ENCODE measurements around the gene SMIM31. TPM values are rescaled to one million over a fixed set of nuclear protein-coding genes. Genes with fewer than 3 reads are reported as not detected.
A peak's percentile ranks its signal among the peaks of the same experiment; 100 is the strongest.

Gene SMIM31
- 1 to 10 TPM; 2.3 to 3.8 TPM for total RNA-seq
- polyA plus RNA-seq = 1 to 10 TPM; 1.0 to 2.3 TPM
- long read RNA-seq, donor 1 = 0 reads
- long read RNA-seq, donor 2 = 0 reads
- long read RNA-seq, donor 3 = 0 reads
- long read RNA-seq, donor 4 = 0 reads
- long read RNA-seq, donor 5 = 0 reads

DNA sequence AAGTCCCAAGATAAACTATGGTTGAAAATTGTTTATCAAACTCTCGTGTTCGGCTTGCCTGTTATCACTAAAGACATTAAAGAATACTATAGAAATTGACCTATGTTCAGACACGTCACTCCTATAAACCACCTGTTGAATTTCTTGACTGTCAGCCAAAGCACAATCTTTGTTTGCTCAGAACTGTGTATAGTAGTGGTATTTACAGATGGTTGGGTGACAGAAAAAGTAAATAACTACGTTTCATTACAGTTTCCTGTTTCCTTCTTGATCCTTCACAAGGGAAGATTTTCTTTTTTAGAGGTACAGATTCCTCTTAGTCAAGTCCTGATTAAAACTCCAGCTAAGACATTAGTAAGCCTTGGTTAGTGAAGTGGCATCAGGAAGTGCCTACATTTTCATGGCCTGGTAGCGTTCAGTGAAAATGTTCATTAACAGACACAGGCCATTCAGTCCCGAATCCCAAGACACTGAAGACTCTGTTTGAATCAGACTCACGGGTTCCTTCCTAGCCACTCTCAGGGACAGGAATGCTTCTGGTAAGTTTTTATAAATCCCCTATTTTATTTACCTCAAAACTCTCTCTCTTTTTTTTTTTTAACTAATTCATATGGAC lies at the start of gene SMIM31:
Gene SMIM31, plus strand, starts transcription at position 259 of the 616 bp plus-strand sequence. CDS start 16,313 bp downstream, outside the sequence.
- H3K27ac ChIP-seq (ENCODE audit: low read depth in 1 of 2, low read length in 1 of 2) = no peak within 1 kb of the TSS
- H3K36me3 ChIP-seq (ENCODE audit: control insufficient read depth in 4 of 4, insufficient read depth in 4 of 4, low read length in 4 of 4) = no peaks in the 10 kb centered on the region
- peak in 2 of 3 donors; percentile 36 to 53 for DNase-seq
- H3K9ac ChIP-seq (ENCODE audit: insufficient read depth in 1 of 2, low read length in 2 of 2) = no peak within 1 kb of the TSS
- no peaks in the 10 kb centered on the region for H3K27me3 ChIP-seq (ENCODE audit: control insufficient read depth in 3 of 3, insufficient read depth in 3 of 3, low read length in 2 of 3)
- H3K4me1 ChIP-seq (ENCODE audit: control insufficient read depth in 5 of 5, insufficient read depth in 5 of 5, low read length in 5 of 5) = no peaks in the 10 kb centered on the region
- peak; percentile 47 for ATAC-seq (ENCODE audit: insufficient read depth, low FRiP score)
- H3K4me3 ChIP-seq = no peak within 1 kb of the TSS
- no peaks in the 10 kb centered on the region for H3K9me3 ChIP-seq (ENCODE audit: control insufficient read depth in 4 of 4, insufficient read depth in 3 of 4, low read length in 3 of 4)
- 55 to 74% methylated on average over 7 of the region's 7 CpGs for WGBS, 2 donors
- TF ChIP-seq, protein P1, sequence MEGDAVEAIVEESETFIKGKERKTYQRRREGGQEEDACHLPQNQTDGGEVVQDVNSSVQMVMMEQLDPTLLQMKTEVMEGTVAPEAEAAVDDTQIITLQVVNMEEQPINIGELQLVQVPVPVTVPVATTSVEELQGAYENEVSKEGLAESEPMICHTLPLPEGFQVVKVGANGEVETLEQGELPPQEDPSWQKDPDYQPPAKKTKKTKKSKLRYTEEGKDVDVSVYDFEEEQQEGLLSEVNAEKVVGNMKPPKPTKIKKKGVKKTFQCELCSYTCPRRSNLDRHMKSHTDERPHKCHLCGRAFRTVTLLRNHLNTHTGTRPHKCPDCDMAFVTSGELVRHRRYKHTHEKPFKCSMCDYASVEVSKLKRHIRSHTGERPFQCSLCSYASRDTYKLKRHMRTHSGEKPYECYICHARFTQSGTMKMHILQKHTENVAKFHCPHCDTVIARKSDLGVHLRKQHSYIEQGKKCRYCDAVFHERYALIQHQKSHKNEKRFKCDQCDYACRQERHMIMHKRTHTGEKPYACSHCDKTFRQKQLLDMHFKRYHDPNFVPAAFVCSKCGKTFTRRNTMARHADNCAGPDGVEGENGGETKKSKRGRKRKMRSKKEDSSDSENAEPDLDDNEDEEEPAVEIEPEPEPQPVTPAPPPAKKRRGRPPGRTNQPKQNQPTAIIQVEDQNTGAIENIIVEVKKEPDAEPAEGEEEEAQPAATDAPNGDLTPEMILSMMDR (IDR thresholded peaks at IDR 0.05; ENCODE audit: control extremely low read depth, extremely low read depth) = no peak

DNA sequence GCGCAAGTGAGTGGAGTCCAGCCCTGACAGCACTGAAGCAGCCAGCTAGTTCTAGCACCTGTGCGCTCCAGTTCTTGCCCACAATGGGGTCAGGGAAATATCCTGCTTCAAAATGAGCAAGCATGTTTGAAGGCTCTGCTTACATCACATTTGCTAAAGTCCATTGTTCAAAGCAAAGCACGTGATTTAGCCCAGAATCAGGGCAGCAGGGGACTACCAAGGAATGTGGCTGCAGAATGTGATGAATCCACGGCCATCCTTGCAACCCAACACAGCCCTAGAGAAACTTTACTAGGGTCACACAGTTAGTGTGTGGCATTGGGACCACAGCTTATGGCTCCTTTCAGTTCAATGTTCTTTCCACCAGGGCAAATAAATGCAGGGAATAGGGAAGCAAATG lies 47.3 kb upstream of the SMIM31 start:
- TF ChIP-seq, protein P1 (IDR thresholded peaks at IDR 0.05; ENCODE audit: control extremely low read depth, extremely low read depth) = no peak
- WGBS, 2 donors = 76 to 82% methylated on average over 4 of the region's 4 CpGs
- no peak overlapping the region for H3K27ac ChIP-seq (ENCODE audit: low read depth in 1 of 2, low read length in 1 of 2)
- no peaks in the 10 kb centered on the region for H3K9me3 ChIP-seq (ENCODE audit: control insufficient read depth in 4 of 4, insufficient read depth in 3 of 4, low read length in 3 of 4)
- no peaks in the 10 kb centered on the region for H3K36me3 ChIP-seq (ENCODE audit: control insufficient read depth in 4 of 4, insufficient read depth in 4 of 4, low read length in 4 of 4)
- no peaks in the 10 kb centered on the region for H3K27me3 ChIP-seq (ENCODE audit: control insufficient read depth in 3 of 3, insufficient read depth in 3 of 3, low read length in 2 of 3)
- ATAC-seq (ENCODE audit: insufficient read depth, low FRiP score) = no peak
- no peak overlapping the region for H3K4me3 ChIP-seq
- no peak for DNase-seq
- H3K9ac ChIP-seq (ENCODE audit: insufficient read depth in 1 of 2, low read length in 2 of 2) = no peak overlapping the region
- no peaks in the 10 kb centered on the region for H3K4me1 ChIP-seq (ENCODE audit: control insufficient read depth in 5 of 5, insufficient read depth in 5 of 5, low read length in 5 of 5)

DNA sequence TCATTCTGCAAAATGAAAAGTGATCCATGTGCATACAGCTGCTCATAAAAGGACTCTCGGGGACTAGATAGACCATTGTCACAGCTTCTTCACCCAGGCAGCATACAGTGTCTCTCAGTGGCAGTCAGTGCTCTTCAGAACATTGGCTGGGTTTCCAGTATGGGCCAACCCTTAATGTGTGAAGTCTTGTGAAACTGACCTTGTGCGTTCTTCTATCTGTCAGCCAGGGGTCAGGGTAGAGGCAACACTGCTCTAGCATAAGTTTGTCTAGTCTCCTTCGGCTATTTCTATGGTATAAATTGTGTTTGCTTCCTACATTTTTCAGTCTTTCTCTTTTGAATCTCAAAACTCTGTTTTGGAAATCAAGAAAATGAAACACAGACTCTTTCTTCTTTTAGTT lies 37.0 kb upstream of the SMIM31 start:
- TF ChIP-seq, protein P1 (IDR thresholded peaks at IDR 0.05; ENCODE audit: control extremely low read depth, extremely low read depth) = no peak
- 83 to 86% methylated on average over 3 of the region's 3 CpGs for WGBS, 2 donors
- Histone ChIP-seq H3K36me3 (ENCODE audit: control insufficient read depth in 4 of 4, insufficient read depth in 4 of 4, low read length in 4 of 4) (no peaks in the 10 kb centered on the region), H3K27me3 (ENCODE audit: control insufficient read depth in 3 of 3, insufficient read depth in 3 of 3, low read length in 2 of 3) (no peaks in the 10 kb centered on the region), H3K9ac (ENCODE audit: insufficient read depth in 1 of 2, low read length in 2 of 2) (no peak overlapping the region), H3K9me3 (ENCODE audit: control insufficient read depth in 4 of 4, insufficient read depth in 3 of 4, low read length in 3 of 4) (no peaks in the 10 kb centered on the region), H3K4me1 (ENCODE audit: control insufficient read depth in 5 of 5, insufficient read depth in 5 of 5, low read length in 5 of 5) (no peaks in the 10 kb centered on the region), H3K4me3 (no peak overlapping the region), H3K27ac (ENCODE audit: low read depth in 1 of 2, low read length in 1 of 2) (no peak overlapping the region)
- ATAC-seq (ENCODE audit: insufficient read depth, low FRiP score) = no peak
- peak in 2 of 3 donors; percentile 16 to 46 for DNase-seq
